ENCODE measurements around the gene MMD.

DNA sequence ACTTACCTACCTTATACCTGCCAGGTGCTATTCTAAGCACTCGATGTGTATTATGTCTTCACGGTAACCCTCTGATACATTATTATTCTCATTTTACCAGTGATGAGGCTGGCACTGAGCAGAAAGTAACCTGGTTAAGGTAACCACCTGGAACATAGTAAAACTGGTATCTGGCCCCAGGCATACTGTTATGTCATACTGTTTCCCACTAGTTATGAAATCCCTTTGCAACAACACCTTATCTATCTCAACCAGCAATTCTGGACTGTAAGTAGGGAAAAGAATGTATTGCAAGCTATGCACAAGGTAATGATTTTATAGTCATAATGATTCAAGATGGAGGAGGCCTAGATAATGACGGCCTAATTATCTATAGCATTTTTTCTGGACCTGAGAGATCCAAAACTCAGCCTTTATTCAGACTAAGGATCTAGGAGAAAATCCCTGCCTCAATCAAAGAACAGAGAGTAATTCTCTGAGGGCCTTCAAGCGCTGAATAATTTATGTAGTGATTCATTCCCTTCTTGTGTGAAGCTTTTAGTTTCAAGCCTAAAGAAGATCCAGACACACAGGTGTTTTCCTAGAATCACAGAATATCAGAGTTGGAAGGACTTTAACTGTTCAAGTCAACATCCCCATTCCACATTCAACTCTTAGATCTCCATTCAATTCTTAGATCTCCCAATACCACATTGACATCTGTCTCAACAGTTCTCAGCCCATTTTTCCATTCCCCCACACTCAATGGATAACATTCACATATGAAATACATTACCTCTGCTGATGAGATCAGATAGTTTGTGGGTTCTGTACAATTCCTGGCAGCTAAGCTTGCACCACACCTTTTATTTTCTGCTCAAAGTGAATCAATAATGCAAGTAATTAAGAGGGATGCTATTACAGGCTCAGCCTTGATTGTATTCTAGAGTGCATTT lies 14.9 kb upstream of the MMD start:
- TF ChIP-seq CTBP1 (IDR thresholded peaks at IDR 0.05; ENCODE audit: borderline replicate concordance) = no peak
- TF ChIP-seq SUZ12 (IDR thresholded peaks at IDR 0.05) = no peak
